Thoracic aorta (tissue), 2 donors: ENCODE data around the gene IL31. TPM values are rescaled to one million over a fixed set of nuclear protein-coding genes. Genes with fewer than 3 reads are reported as not detected.

Experiments
- ATAC-seq: fragments of 150-250 bp; one replicate; pipeline ENCODE4 v1.8.0; 2017; ENCODE audit warnings: low read depth; ENCODE audit not compliant: insufficient number of reproducible peaks, low FRiP score
- DNase-seq: peaks from one replicate; pipeline ENCODE4 v3.0.0-alpha.2; 2020; ENCODE audit warnings: low spot score
- H3K27ac ChIP-seq, 2 donors: fragments of 200-600 bp; sonication (generic); 1 replicate in 1 of 2; 2 replicates in 1 of 2; pipeline ENCODE4 v1.5.1; 2016; ENCODE audit warnings: mild to moderate bottlenecking in 2 of 2, moderate library complexity in 2 of 2
- H3K27me3 ChIP-seq: fragments of 200-600 bp; sonication (generic); replicated peaks from 2 replicates; pipeline ENCODE4 v1.6.0; 2016; ENCODE audit warnings: mild to moderate bottlenecking; ENCODE audit not compliant: insufficient read depth
- H3K36me3 ChIP-seq: fragments of 200-600 bp; sonication (generic); one replicate; pipeline ENCODE4 v1.5.1; 2016
- H3K4me1 ChIP-seq, 2 donors: fragments of 200-600 bp; sonication (generic); 1 replicate in 1 of 2; 2 replicates in 1 of 2; pipeline versions ENCODE4 v1.5.1 to v1.6.0; 2016; ENCODE audit warnings: low read depth in 2 of 2, mild to moderate bottlenecking in 1 of 2; ENCODE audit not compliant: control insufficient read depth in 1 of 2
- H3K4me3 ChIP-seq: fragments of 200-600 bp; sonication (generic); 2 replicates; pipeline ENCODE4 v1.5.1; 2016; ENCODE audit warnings: mild to moderate bottlenecking
- H3K9me3 ChIP-seq: fragments of 200-600 bp; sonication (generic); 2 replicates; pipeline ENCODE4 v1.5.1; 2016
- total RNA-seq, 2 donors: library from RNA; depleted of rRNA; stranded (reverse); fragments of >200 nt; gene quantifications; one replicate each; pipeline versions ENCODE4 v1.1.0 to v1.2.3, GENCODE V29; 2016
- TF ChIP-seq, protein P1 (sequence below): fragments of 200-600 bp; sonication (generic); IDR thresholded peaks from one replicate; pipeline ENCODE4 v1.5.1; 2019; ENCODE audit warnings: antibody characterized with exemption

Gene IL31
- total RNA-seq, 2 donors from 2014 or later = not detected

DNA sequence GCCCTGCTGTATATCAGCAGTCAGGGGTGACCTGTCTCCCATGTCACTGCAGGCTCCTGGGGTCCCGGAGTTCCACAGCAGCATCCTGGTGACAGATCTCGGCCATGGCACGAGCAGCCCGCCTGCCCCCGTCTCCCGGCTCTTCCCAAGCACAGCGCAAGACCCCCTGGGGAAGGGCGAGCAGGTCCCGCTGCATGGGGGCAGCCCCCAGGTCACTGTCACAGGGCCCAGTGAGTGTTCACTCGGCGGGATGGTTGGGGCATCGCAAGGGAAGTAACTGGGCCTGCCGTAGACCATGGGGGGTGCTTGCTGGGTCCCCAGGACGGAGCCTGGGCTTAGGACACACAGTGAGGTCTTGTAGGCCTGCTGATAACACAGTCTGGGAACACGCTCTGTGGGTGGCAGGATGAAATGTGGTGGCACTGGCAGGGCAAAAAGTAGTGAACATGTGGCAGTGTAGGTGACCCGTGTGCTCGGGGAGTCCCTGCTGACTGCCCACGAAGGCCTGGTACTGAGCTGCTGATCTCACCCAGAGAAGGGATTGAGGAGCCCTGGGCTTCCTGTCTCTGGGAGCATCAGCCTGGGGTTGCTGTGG, 38.5 kb downstream of the IL31 start:
- no peaks in the 10 kb centered on the region for H3K4me1 ChIP-seq
- no peaks in the 10 kb centered on the region for H3K27me3 ChIP-seq
- H3K9me3 ChIP-seq = no peaks in the 10 kb centered on the region
- ATAC-seq (no peak), DNase-seq (no peak)
- TF ChIP-seq, protein P1, sequence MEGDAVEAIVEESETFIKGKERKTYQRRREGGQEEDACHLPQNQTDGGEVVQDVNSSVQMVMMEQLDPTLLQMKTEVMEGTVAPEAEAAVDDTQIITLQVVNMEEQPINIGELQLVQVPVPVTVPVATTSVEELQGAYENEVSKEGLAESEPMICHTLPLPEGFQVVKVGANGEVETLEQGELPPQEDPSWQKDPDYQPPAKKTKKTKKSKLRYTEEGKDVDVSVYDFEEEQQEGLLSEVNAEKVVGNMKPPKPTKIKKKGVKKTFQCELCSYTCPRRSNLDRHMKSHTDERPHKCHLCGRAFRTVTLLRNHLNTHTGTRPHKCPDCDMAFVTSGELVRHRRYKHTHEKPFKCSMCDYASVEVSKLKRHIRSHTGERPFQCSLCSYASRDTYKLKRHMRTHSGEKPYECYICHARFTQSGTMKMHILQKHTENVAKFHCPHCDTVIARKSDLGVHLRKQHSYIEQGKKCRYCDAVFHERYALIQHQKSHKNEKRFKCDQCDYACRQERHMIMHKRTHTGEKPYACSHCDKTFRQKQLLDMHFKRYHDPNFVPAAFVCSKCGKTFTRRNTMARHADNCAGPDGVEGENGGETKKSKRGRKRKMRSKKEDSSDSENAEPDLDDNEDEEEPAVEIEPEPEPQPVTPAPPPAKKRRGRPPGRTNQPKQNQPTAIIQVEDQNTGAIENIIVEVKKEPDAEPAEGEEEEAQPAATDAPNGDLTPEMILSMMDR = no peak
- no peak overlapping the region for H3K4me3 ChIP-seq
- H3K36me3 ChIP-seq = peaks cover 49% of the 10 kb centered on the region
- no peak overlapping the region for H3K27ac ChIP-seq

DNA sequence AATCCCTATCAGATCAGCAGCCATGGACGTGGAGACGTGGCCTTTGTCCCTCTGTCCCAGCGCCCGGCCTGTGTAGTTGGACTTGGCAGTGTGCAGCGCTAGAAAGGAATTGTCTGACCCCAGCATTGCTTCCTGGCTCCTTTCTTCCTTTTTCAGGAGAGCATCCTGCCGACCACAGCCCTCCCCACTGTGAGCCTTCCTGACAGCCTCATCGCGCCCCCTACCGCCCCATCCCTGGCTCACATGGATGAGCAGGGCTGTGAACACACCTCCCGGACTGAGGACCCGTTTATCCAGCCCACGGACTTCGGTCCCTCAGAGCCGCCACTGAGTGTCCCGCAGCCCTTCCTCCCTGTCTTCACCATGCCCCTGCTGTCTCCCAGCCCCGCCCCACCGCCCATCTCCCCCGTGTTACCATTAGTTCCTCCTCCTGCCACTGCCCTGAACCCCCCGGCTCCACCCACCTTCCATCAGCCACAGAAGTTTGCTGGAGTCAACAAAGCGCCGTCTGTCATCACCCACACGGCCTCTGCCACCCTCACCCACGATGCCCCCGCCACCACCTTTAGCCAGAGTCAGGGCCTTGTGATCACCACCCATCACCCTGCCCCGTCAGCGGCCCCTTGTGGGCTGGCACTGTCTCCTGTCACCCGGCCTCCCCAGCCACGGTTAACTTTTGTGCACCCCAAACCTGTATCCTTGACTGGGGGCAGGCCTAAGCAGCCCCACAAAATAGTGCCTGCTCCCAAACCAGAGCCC, 40.6 kb downstream of the IL31 start:
- Histone ChIP-seq H3K9me3 (no peaks in the 10 kb centered on the region), H3K4me3 (no peak overlapping the region), H3K4me1 (no peaks in the 10 kb centered on the region), H3K27ac (no peak overlapping the region), H3K36me3 (peaks cover 57% of the 10 kb centered on the region), H3K27me3 (no peaks in the 10 kb centered on the region)
- TF ChIP-seq, protein P1 = no peak
- ATAC-seq (no peak), DNase-seq (no peak)

DNA sequence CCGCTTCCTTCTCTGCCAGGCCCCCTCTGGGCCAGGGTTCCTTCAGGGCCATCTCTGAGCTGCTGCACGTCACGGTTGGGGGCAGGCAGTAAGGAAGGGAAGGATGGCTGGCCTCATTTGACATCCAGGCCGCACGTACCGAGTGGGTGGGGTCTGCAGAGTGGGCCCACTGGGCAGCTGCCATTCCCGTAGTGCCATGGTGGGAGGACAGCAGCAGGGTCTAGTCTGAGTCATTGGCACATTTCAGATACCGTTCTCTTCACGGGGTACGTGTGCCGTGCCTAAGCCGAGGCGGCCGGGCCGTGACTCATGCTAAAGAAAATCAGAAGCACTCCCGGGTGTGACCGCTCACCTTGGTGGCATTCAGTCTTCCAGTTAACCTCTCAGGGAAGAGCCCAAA, 43.9 kb downstream of the IL31 start:
- DNase-seq (no peak), ATAC-seq (no peak)
- TF ChIP-seq, protein P1 = no peak

GRCh38 chr12:122129131-122129530, 44.9 kb downstream of the IL31 start:
- Histone ChIP-seq H3K36me3 (peaks cover 50% of the 10 kb centered on the region), H3K4me1 (no peaks in the 10 kb centered on the region), H3K4me3 (no peak overlapping the region), H3K27ac (no peak overlapping the region), H3K9me3 (no peaks in the 10 kb centered on the region), H3K27me3 (no peaks in the 10 kb centered on the region)
- TF ChIP-seq, protein P1 = no peak
- ATAC-seq = no peak
- no peak for DNase-seq

More for the DNA sequence above, 43.9 kb downstream of the IL31 start:
- Histone ChIP-seq H3K27ac (no peak overlapping the region), H3K4me1 (no peaks in the 10 kb centered on the region), H3K9me3 (no peaks in the 10 kb centered on the region), H3K36me3 (peaks cover 58% of the 10 kb centered on the region), H3K4me3 (no peak overlapping the region), H3K27me3 (no peaks in the 10 kb centered on the region)

DNA sequence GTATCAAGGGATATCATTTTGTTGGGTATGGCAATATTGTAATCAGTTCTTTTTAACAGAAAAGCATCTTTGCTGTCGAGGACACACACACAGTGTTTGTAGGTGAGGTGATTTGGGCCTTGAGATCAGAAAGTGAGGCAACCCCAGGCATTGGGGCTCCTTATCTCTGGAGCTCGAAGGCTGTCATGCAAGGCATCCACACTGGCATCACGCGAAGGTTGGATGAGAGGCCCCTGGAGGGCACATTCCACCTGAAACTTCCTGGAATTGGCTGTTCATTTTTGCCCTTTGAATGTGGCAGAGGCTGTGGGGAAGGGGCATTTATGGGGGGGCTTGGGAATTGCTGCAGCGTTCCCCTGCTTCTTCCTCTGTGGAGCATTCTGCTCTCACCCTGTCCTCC, 45.5 kb downstream of the IL31 start:
- Histone ChIP-seq H3K9me3 (no peaks in the 10 kb centered on the region), H3K27me3 (no peaks in the 10 kb centered on the region), H3K4me1 (no peaks in the 10 kb centered on the region), H3K4me3 (no peak overlapping the region), H3K36me3 (peaks cover 49% of the 10 kb centered on the region), H3K27ac (no peak overlapping the region)
- ATAC-seq (no peak), DNase-seq (no peak)
- TF ChIP-seq, protein P1 = no peak
